Ascending aorta (tissue), 2 donors: Measurements from ENCODE around the gene HPDL. TPM values are rescaled to one million over a fixed set of nuclear protein-coding genes. Genes with fewer than 3 reads are reported as not detected.
"Not testable (repeated sequence)": the region's sequence is repeated elsewhere in the genome, so short reads cannot be mapped to it uniquely, and the experiment has no call there.

Experiments used
- DNase-seq, 2 donors: peaks; one replicate each; pipeline ENCODE4 v3.0.0-alpha.2; 2019; ENCODE audit warnings: low spot score in 2 of 2
- H3K27ac ChIP-seq, 2 donors: fragments of 200-600 bp; sonication (generic); one replicate each; pipeline ENCODE4 v1.5.1; 2016 to 2017; ENCODE audit warnings: mild to moderate bottlenecking in 1 of 2
- H3K27me3 ChIP-seq: fragments of 200-600 bp; sonication (generic); one replicate; pipeline ENCODE4 v1.5.1; 2017
- H3K36me3 ChIP-seq, 2 donors: fragments of 200-600 bp; sonication (generic); one replicate each; pipeline ENCODE4 v1.5.1; 2016
- H3K4me1 ChIP-seq, 2 donors: fragments of 200-600 bp; sonication (generic); one replicate each; pipeline ENCODE4 v1.5.1; 2016 to 2017; ENCODE audit warnings: mild to moderate bottlenecking in 1 of 2
- H3K4me3 ChIP-seq, 2 donors: fragments of 200-600 bp; sonication (generic); one replicate each; pipeline ENCODE4 v1.5.1; 2016 to 2017; ENCODE audit warnings: mild to moderate bottlenecking in 1 of 2
- H3K9me3 ChIP-seq, 2 donors: fragments of 200-600 bp; sonication (generic); one replicate each; pipeline ENCODE4 v1.5.1; 2016
- intact Hi-C: fragments of 100-400 bp; cut with DNase I; formaldehyde crosslinking; loops from one replicate; pipeline ENCODE4 v1.15.1; 2023
- total RNA-seq: library from RNA; depleted of rRNA; stranded (reverse); fragments of >200 nt; gene quantifications from one replicate; pipeline ENCODE4 v1.1.0, GENCODE V29; 2016
- TF ChIP-seq, protein P1 (sequence below), 3 experiments: fragments of 200-600 bp in 2 of 3; fragments of 450-650 bp in 1 of 3; sonication (generic) in 2 of 3; IDR thresholded peaks; one replicate each; pipeline ENCODE4 v1.5.1; 2016 to 2019; ENCODE audit warnings: antibody characterized with exemption in 3 of 3, mild to moderate bottlenecking in 1 of 3, moderate library complexity in 1 of 3

HPDL gene
- total RNA-seq, 1 donor from 2014 or later: not detected

DNA sequence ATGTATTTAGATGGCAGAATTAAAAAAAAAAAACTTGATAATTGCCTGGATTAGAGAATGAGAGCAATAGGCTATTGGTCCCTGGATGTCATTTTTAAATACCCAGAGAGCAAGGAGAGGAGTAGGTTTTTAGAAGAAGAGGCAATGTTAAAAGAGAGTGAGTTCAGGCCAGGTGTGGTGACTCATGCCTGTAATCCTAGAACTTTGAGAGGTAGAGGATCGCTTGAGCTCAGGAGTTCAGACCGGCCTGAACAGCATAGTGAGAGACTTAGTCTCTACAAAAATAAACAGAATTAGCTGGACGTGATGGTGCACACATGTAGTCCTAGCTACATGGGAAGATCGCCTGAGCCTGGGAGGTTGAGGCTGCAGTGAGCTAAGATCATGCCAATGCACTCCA, 29.5 kb downstream of the HPDL start:
- TF ChIP-seq, protein P1, sequence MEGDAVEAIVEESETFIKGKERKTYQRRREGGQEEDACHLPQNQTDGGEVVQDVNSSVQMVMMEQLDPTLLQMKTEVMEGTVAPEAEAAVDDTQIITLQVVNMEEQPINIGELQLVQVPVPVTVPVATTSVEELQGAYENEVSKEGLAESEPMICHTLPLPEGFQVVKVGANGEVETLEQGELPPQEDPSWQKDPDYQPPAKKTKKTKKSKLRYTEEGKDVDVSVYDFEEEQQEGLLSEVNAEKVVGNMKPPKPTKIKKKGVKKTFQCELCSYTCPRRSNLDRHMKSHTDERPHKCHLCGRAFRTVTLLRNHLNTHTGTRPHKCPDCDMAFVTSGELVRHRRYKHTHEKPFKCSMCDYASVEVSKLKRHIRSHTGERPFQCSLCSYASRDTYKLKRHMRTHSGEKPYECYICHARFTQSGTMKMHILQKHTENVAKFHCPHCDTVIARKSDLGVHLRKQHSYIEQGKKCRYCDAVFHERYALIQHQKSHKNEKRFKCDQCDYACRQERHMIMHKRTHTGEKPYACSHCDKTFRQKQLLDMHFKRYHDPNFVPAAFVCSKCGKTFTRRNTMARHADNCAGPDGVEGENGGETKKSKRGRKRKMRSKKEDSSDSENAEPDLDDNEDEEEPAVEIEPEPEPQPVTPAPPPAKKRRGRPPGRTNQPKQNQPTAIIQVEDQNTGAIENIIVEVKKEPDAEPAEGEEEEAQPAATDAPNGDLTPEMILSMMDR (IDR thresholded peaks at IDR 0.05): no peak
- H3K9me3 ChIP-seq: no peaks in the 10 kb centered on the region
- no peaks in the 10 kb centered on the region for H3K27me3 ChIP-seq
- peaks cover 4 to 8% of the 10 kb centered on the region in 2 donors for H3K4me1 ChIP-seq
- H3K36me3 ChIP-seq: no peaks in the 10 kb centered on the region
- H3K4me3 ChIP-seq: no peak overlapping the region
- H3K27ac ChIP-seq: no peak overlapping the region
- no peak for DNase-seq
- intact Hi-C loops: no loop called here

DNA sequence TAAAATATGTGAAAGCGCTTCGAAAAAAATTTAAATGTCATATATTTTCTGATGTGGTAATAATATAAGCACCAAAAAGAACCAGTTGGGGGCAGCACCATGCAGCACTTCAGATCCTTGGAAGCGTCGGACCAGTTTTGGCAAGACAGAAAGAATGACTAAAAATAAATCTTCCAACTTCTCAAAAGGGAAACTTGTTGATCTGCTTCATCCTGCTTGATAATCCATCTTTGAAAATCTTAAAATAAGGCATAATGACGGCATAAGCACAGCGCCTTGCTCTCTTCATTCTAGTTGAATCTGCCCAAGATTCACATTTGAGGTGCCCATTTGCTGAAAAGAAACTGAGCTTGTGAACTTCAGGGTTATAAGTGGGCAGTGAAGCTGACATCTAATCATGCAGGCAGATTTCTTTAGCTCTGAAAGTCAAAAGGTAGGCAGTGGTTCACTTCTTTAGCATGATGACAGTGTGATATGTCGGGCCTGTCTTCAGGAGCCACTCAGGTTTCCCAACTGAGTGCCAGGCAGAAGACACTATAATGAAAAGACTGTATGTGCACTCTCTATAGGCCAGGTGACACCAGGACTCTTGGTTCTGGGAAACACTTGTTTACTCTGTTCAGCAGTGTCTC, 33.3 kb downstream of the HPDL start:
- DNase-seq: peak in 1 of 2 donors; percentile 83
- Histone ChIP-seq H3K36me3 (no peaks in the 10 kb centered on the region), H3K4me1 (peaks cover 4 to 8% of the 10 kb centered on the region in 2 donors), H3K27me3 (no peaks in the 10 kb centered on the region), H3K27ac (peak overlapping the region; percentile 63 to 77), H3K4me3 (peak overlapping the region in 1 of 2 donors; percentile 43), H3K9me3 (no peaks in the 10 kb centered on the region)
- intact Hi-C loops: loop anchor here (1.0 kb wide), 2 partner anchors 131 to 210 kb away; partner anchors contain the start of gene TESK2
- TF ChIP-seq, protein P1 (IDR thresholded peaks at IDR 0.05): peak; percentile 66 to 79 (median 75)

DNA sequence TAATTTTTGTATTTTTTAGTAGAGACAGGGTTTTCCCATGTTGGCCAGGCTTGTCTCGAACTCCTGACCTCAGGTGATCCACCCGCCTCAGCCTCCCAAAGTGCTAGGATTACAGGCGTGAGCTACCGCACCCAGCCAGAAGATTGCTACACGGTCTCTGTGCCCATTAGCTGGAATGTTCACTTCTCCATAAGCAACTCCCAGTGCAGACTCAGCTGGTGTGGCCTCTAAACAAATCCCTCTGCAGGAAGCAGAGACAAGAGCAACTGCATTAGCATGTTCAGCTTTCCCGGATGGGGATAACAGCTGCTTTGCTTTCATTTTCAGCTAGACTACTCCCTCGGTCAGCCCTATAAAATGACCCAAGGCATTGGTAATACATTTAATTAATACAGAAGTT, 34.3 kb downstream of the HPDL start:
- intact Hi-C loops: loop anchor here (1.0 kb wide), 1 partner anchor 130 kb away; the partner anchor contains the start of gene TESK2
- Histone ChIP-seq H3K27ac (peak overlapping the region; percentile 63 to 77), H3K4me3 (peak overlapping the region; percentile 6 to 7)
- H3K27me3 ChIP-seq, H3K9me3 ChIP-seq, DNase-seq, H3K4me1 ChIP-seq, H3K36me3 ChIP-seq: not testable (repeated sequence)

DNA sequence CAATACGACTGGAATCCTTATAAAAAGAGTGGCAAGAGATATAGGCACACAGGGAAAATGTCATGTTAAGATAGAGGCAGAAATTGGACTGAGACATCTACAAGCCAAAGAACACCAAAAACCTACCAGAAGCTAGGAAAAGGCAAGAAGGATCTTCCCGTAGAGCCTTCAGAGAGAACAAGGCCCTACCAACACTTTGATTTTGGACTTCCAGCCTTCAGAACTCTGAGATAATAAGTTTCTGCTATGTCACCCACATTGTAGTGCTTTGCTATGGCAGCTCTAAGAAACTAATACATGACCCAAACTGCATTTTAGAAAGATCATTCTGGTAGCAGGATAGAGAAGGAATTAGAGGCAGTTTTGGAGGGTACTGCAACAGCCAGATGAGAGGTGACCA, 37.6 kb downstream of the HPDL start:
- intact Hi-C loops: no loop called here
- TF ChIP-seq, protein P1 (IDR thresholded peaks at IDR 0.05): no peak
- H3K36me3 ChIP-seq: no peaks in the 10 kb centered on the region
- no peaks in the 10 kb centered on the region for H3K9me3 ChIP-seq
- H3K4me1 ChIP-seq: peaks cover 4 to 8% of the 10 kb centered on the region in 2 donors
- no peak overlapping the region for H3K4me3 ChIP-seq
- no peak for DNase-seq
- H3K27ac ChIP-seq: no peak overlapping the region
- no peaks in the 10 kb centered on the region for H3K27me3 ChIP-seq

DNA sequence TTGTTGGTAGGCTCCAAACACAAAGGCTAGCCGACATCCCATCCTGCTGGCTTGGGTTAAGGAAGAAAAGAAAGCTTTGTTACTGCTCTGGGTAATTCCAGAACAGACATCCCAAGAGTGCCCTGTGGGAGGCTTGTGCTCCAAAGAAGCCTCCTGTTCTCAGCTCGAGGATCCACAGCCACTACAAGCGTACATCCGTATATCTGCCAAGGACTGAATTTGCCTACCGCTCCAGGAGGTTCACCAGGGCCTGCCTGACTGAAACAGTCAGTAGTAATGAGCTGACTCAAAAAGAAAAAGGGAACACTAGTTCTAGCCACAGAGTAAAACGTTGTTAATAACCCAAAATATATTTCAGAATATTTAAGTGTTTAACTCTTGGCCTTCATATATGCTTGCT, 38.4 kb downstream of the HPDL start:
- TF ChIP-seq, protein P1 (IDR thresholded peaks at IDR 0.05): no peak
- peaks cover 3 to 8% of the 10 kb centered on the region in 2 donors for H3K4me1 ChIP-seq
- H3K9me3 ChIP-seq: no peaks in the 10 kb centered on the region
- no peaks in the 10 kb centered on the region for H3K36me3 ChIP-seq
- intact Hi-C loops: no loop called here
- H3K27ac ChIP-seq: no peak overlapping the region
- no peak for DNase-seq
- H3K4me3 ChIP-seq: no peak overlapping the region
- H3K27me3 ChIP-seq: no peaks in the 10 kb centered on the region

DNA sequence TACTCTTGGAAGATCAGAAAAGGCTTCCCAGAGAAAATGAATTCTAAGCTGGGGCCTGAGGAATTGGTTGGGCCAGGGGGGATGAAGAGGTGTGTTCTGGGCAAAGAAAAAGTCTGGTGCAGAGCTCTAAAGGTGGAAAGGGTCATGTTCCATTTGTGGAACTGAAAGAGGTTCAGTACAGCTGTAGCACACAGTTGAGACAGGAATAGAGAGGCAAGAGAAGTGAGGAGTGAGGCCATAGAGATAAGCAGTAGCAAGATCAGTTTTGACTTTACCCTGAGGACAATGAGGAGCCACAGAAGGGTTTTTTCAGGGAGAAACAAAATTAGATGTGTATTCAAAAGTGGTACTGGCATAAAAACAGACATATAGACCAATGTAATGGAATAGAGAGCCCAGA, 43.9 kb downstream of the HPDL start:
- Histone ChIP-seq H3K27me3 (no peaks in the 10 kb centered on the region), H3K27ac (no peak overlapping the region), H3K36me3 (no peaks in the 10 kb centered on the region), H3K4me3 (no peak overlapping the region), H3K4me1 (peaks cover 0 to 3% of the 10 kb centered on the region in 2 donors), H3K9me3 (no peaks in the 10 kb centered on the region)
- intact Hi-C loops: no loop called here
- TF ChIP-seq, protein P1 (IDR thresholded peaks at IDR 0.05): no peak
- DNase-seq: no peak
